NCI-H1092 (cell line): ENCODE measurements around the gene C9orf50.
A peak's percentile ranks its signal among the peaks of the same experiment; 100 is the strongest.

Source experiments
- DNase-seq: peaks from one replicate; lab custom pipeline; 2025; lab: John Stamatoyannopoulos, UW

Gene C9orf50

GRCh38 chr9:129569502-129570449 is 51.1 kb downstream of the C9orf50 start:
- peak; percentile 13 for DNase-seq

- DNase-seq: peak; percentile 34
Measured at GRCh38 chr9:129568560-129569501, 52.1 kb downstream of the C9orf50 start.

- DNase-seq: peak; percentile 26
Measured at GRCh38 chr9:129567842-129568559, 52.9 kb downstream of the C9orf50 start.

DNA sequence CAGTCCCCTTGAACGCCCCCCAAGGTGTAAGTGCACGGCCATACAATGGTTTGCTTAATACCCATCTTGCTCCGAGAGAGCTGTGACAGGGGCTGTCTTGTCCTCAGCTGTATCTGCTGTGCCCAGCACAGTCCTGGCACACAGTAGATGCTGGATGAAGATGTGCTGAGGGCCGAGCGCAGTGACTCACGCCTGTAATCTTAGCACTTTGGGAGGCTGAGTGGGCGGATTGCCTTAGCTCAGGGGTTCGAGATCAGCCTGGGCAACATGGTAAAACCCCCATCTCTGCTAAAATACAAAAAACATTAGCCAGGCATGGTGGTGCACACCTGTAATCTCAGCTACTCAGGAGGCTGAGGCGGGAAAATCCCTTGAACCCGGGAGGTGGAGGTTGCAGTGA is 53.6 kb downstream of the C9orf50 start:
- DNase-seq: no peak

DNA sequence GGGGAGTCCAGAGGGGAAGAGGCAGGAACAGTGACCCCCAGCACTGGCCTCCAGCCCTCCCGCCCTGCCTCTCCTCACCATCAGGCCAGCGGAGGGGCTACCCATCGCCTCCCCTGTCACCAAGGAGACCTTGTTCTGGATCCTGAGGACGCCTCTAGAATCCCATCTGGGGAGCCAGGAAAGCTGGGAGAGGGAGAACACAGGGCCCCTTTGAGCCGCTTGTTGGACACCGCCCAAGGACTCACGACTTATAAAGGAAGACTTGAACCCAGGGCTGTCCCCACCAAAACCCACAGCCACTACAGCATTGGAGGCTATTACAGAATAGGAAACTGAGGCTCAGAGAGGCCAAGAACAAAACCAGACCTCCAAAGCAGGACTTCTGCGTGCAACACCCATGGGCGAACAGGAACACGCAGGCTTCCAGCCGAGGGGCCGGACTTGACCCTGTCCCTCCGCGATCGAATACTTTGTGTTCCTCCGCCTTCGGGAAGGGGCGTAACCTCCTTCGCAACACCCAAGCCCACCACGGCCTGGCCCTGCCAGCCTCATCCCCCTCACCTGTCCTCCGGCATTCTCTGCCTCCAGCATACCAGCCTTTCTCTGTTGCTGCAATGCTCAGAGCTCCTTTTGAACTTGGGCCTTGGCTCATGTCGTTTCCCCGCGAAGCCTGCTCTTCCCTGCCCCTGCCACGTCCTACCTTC is 54.2 kb downstream of the C9orf50 start:
- no peak for DNase-seq

GRCh38 chr9:129562917-129563316 is 58.0 kb downstream of the C9orf50 start:
- DNase-seq: no peak

DNA sequence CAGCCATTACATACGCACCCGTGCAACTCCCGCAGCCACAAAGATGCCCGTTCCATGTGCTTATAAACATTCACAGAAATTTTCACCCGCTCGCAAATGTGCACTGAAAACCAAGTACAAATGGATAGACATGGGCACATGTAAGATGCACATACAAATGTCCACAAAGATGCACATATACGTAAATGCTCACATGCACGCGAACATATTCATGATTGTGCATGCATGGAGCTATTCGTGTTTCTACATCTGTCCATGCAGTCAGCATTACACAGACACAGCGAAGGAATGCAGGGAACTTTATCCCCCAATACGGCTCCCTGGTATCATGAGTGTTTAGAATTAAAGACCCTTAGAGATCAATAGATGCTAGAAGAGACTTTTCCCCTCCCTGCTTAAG is 58.4 kb downstream of the C9orf50 start:
- no peak for DNase-seq
